ENCODE data around the gene PRSS21.

The PRSS21 gene

DNA sequence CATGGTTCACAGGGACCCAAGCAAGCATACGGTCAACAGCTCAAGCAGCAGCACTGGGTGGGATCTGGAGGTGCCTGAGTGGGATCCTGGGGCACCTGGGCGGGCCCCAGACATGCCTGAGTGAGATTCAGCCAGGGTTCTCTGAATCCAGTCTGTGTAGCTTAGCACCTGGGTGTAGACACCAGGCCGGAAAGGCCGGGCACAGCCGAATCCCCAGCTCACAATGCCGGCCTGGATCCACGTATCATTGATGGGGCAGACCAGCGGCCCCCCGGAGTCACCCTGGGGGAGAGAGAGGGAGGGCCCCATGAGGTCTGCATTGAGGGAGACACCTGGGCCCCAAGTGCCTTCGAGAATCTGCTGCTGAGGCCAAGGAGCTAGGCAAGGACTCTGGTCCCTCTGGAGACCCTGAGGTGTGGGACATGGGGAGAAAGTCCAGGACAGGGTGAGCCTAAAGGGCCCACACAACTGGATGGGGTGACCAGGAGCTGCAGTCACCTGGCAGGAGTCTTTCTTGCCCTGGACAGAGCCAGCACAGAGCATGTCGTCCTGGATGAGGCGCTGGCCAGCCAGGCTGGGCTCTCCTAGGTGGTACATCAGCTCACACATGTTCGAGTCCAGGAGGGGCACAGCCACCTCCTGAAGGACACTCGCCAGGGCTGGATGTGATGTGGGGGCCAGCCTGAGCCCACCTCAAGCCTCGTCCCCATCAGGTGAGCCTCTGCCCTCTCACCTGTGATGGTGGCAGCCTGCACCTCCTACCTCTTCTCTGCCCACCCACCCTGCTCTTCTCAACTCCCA lies 22.8 kb downstream of the PRSS21 start:
- H3K27me3 Mint-ChIP-seq: no peaks in the 10 kb centered on the region
- peaks cover 4 to 6% of the 10 kb centered on the region in 2 donors for H3K9me3 Mint-ChIP-seq
- H3K27ac Mint-ChIP-seq: peak overlapping the region; percentile 26 to 57
- DNase-seq (no peak), ATAC-seq (no peak)
- H3K4me1 Mint-ChIP-seq: peaks cover 52% of the 10 kb centered on the region
- no peak overlapping the region for H3K4me3 Mint-ChIP-seq

- H3K4me3 Mint-ChIP-seq: peak overlapping the region; percentile 29 to 68
- H3K4me1 Mint-ChIP-seq: peaks cover 61% of the 10 kb centered on the region
- ATAC-seq (no peak), DNase-seq (no peak)
- peaks cover 4 to 6% of the 10 kb centered on the region in 2 donors for H3K9me3 Mint-ChIP-seq
- no peak overlapping the region for H3K27ac Mint-ChIP-seq
- no peaks in the 10 kb centered on the region for H3K27me3 Mint-ChIP-seq
Measured at GRCh38 chr16:2840914-2841313, 23.9 kb downstream of the PRSS21 start.

DNA sequence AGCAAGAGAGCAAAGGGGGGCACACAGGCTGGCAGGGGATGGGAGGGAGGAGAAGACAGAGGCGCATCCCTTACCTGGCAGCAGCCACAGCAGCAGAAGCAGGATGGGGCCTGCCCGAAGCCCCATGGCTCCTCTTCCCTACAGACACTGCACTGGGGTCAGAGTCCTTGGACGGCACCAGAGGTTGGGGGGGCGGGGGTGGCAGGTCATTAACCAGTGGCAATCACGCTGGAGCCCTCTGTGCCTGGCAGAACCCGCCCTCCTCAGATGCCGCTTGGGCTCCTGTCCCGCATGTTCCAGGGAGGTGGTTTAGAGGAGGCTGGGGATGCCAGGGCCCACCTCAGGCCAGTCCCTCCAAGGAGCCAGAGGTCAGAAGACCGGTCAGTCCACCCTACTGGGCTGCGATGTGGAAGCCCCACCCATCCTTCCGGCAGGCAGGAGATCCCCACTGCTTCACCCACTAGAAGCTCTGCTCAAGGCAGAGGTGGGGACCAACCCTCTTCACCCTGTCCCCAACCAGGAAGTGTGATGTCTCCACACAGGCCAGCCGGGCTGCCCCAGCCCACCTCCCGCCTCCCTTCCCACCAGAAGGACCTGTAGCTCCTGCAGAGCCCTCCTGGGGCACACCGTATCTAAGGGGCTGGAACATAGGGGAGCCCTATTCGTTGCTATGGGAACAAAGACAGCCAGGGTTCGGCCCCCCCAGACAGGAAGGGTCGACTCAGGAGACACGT lies 24.7 kb downstream of the PRSS21 start:
- Mint-ChIP-seq H3K4me1 (peaks cover 70% of the 10 kb centered on the region), H3K4me3 (peak overlapping the region; percentile 94 to 95)

GRCh38 chr16:2842340-2843000 lies 25.4 kb downstream of the PRSS21 start:
- H3K4me1 Mint-ChIP-seq: peaks cover 77% of the 10 kb centered on the region
- H3K27me3 Mint-ChIP-seq: no peaks in the 10 kb centered on the region
- DNase-seq (peak; percentile 85 to 91), ATAC-seq (peak; percentile 71)
- peak overlapping the region; percentile 94 to 95 for H3K4me3 Mint-ChIP-seq
- peak overlapping the region; percentile 86 to 90 for H3K27ac Mint-ChIP-seq
- H3K9me3 Mint-ChIP-seq: peaks cover 4 to 6% of the 10 kb centered on the region in 2 donors

More for the DNA sequence above, 24.7 kb downstream of the PRSS21 start:
- DNase-seq (no peak), ATAC-seq (peak; percentile 11)
- peaks cover 4 to 6% of the 10 kb centered on the region in 2 donors for H3K9me3 Mint-ChIP-seq
- peak overlapping the region; percentile 64 to 86 for H3K27ac Mint-ChIP-seq
- H3K27me3 Mint-ChIP-seq: no peaks in the 10 kb centered on the region

DNA sequence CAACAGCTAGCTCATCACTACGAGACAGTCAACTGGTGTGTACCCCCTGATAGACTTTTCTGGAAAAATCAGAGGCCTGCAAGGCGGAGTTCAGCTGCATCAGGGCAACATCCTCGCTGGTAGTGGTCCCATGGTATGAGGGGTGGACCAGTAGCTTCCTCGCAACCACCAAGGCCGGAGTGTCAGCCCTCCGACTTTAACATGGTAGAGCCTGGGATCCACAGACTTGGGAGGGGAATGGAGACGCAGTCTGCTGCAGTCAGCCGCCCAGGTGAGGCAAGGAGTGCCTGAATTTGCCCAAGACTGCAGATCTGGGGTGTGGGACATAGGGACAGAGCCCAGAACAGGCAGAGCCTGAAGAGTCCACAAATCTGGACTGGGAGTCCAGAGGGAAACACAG lies 26.5 kb downstream of the PRSS21 start:
- Mint-ChIP-seq H3K4me1 (peaks cover 77% of the 10 kb centered on the region), H3K27ac (peak overlapping the region in 1 of 2 donors; percentile 6), H3K27me3 (no peaks in the 10 kb centered on the region), H3K9me3 (peaks cover 4 to 6% of the 10 kb centered on the region in 2 donors), H3K4me3 (no peak overlapping the region)
- DNase-seq (no peak), ATAC-seq (no peak)

GRCh38 chr16:2845116-2845515 lies 28.1 kb downstream of the PRSS21 start:
- Mint-ChIP-seq H3K4me1 (peaks cover 70% of the 10 kb centered on the region), H3K9me3 (peaks cover 4 to 6% of the 10 kb centered on the region in 2 donors), H3K27me3 (peaks cover 15% of the 10 kb centered on the region), H3K27ac (peak overlapping the region in 1 of 2 donors; percentile 17), H3K4me3 (no peak overlapping the region)
- no peak for DNase-seq
- no peak for ATAC-seq

DNA sequence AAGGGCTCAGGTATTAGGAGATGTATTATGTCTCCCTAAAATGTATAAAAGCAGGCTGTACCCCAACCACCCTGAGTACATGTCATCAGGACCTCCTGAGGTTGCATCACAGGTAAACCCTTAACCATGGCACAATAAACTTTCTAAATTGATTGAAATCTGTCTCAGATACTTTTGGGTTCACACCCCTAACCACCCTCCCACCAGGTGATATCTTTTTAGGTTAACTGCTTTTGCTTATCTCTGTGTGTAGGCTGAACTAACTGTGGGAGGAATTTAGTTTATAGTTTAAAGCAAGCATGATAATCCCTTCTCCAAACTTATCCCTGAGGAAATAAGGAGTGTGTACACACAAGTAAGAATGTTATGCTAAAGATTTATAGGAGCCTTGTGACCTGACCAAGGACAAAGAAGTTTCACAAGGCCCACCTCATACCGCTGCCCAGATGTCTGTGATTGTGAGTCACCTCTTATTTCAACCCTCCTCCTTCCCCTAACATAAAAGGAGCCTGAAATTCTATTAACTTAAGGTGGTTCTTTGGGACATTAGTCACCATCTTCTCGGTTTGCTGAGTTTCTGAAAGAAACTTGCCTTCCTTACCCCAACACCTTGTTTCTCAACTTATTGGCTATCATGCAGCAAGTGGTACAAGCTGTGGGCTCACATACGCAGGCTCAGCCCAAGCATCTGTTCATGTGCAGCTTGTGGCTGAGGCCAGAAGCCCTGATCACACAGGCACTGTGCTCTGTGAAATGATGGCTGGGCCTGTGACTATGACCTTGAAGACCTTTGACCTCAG lies 29.7 kb downstream of the PRSS21 start:
- peak overlapping the region; percentile 46 to 90 for H3K27ac Mint-ChIP-seq
- ATAC-seq (peak; percentile 85), DNase-seq (peak; percentile 38 to 64)
- peak overlapping the region; percentile 18 to 53 for H3K4me3 Mint-ChIP-seq
- peaks cover 4 to 6% of the 10 kb centered on the region in 2 donors for H3K9me3 Mint-ChIP-seq
- peaks cover 23% of the 10 kb centered on the region for H3K27me3 Mint-ChIP-seq
- peaks cover 54% of the 10 kb centered on the region for H3K4me1 Mint-ChIP-seq

DNA sequence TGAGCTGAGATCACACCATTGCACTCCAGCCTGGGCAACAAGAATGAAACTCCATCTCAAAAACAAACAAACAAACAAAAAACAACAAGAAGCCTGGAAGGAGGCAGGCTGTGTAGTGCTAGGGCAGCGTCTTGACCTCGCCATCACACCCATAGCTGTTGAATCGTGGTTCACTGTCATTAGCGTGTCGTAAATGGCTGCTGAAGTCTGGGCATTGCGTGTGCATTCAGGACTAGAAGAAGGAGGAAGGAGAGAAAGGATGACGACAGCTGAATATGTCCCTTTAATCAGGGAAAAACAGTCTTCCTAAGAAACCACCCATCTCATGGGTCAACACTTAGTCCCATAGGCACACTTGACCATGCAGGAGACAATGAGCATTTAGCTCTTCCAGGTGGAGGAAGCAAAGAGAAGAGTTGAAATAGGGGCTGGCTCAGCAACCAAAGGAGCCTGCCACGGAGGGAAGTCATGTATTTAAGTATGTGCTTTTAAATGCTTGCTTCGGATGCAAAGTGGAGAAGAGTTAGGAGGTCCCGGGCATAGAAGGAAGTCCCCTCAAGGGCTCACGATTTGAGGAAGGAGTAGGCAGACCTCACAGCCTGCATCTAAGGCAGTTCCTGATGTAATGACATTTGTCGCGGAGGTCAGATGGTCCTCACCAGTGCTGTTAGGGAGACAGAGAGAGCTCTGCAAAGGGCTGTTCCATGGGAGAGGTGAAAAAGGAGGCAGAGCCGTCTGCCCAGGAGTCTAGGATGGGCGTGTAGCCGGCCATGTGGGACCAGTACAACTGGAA lies 32.1 kb downstream of the PRSS21 start:
- H3K27me3 Mint-ChIP-seq: peaks cover 23% of the 10 kb centered on the region
- peaks cover 3 to 11% of the 10 kb centered on the region in 2 donors for H3K9me3 Mint-ChIP-seq
- H3K27ac Mint-ChIP-seq: peak overlapping the region in 1 of 2 donors; percentile 45
- no peak for ATAC-seq
- peaks cover 41% of the 10 kb centered on the region for H3K4me1 Mint-ChIP-seq
- H3K4me3 Mint-ChIP-seq: no peak overlapping the region
- DNase-seq: no peak

GRCh38 chr16:2852003-2852730 lies 35.1 kb downstream of the PRSS21 start:
- H3K27ac Mint-ChIP-seq: no peak overlapping the region
- no peak overlapping the region for H3K4me3 Mint-ChIP-seq

GRCh38 chr16:2852731-2853507 lies 35.9 kb downstream of the PRSS21 start:
- no peak overlapping the region for H3K27ac Mint-ChIP-seq
- peaks cover 30% of the 10 kb centered on the region for H3K27me3 Mint-ChIP-seq
- H3K4me1 Mint-ChIP-seq: peaks cover 25% of the 10 kb centered on the region
- no peak overlapping the region for H3K4me3 Mint-ChIP-seq
- peaks cover 10 to 20% of the 10 kb centered on the region in 2 donors for H3K9me3 Mint-ChIP-seq
- no peak for DNase-seq
- ATAC-seq: no peak

More at GRCh38 chr16:2852003-2852730, 35.1 kb downstream of the PRSS21 start:
- DNase-seq (no peak), ATAC-seq (no peak)
- peaks cover 10 to 20% of the 10 kb centered on the region in 2 donors for H3K9me3 Mint-ChIP-seq
- peaks cover 23% of the 10 kb centered on the region for H3K27me3 Mint-ChIP-seq
- peaks cover 26% of the 10 kb centered on the region for H3K4me1 Mint-ChIP-seq

DNA sequence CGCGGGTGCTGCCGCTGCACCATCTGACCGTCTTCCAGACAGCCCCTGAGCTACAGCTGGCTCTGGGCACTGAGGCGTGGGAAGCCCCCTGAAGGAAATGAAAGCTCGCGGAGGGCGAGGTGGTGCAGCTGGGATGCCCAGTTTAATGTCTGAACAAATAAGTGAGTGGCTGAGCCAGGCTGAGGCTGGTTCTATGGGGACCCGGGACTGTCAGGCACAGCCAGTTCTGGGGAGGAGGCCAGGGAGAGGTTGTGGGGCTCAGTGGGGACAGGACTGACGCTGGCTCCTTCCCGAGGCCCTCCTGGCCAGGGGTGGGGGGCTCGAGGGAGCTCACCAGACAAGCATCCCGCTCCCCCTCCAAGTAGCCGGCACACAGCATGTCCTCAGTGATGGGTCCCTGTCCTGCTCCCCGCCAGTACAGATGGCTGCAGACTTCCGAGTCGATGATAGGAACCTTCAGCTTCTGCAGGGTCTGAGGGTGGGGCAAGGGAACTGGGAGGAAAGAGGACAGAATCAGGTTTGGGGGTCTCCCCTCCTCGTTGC lies 36.6 kb downstream of the PRSS21 start:
- peaks cover 10 to 20% of the 10 kb centered on the region in 2 donors for H3K9me3 Mint-ChIP-seq
- ATAC-seq: no peak
- no peak overlapping the region for H3K27ac Mint-ChIP-seq
- no peak for DNase-seq
- no peak overlapping the region for H3K4me3 Mint-ChIP-seq
- peaks cover 29% of the 10 kb centered on the region for H3K4me1 Mint-ChIP-seq
- H3K27me3 Mint-ChIP-seq: peaks cover 37% of the 10 kb centered on the region

GRCh38 chr16:2854700-2855309 lies 37.8 kb downstream of the PRSS21 start:
- H3K4me1 Mint-ChIP-seq: peaks cover 24% of the 10 kb centered on the region
- no peak overlapping the region for H3K4me3 Mint-ChIP-seq
- H3K27ac Mint-ChIP-seq: peak overlapping the region in 1 of 2 donors; percentile 51
- peaks cover 31% of the 10 kb centered on the region for H3K27me3 Mint-ChIP-seq
- no peak for DNase-seq
- ATAC-seq: no peak
- H3K9me3 Mint-ChIP-seq: peaks cover 10 to 20% of the 10 kb centered on the region in 2 donors
